Activated CD4-positive, alpha-beta T cell treated with anti-CD3 and anti-CD28 coated beads for 4 hours (primary cell): ENCODE measurements around the gene CELSR1.

Source experiments
- DNase-seq, 2 donors: peaks; one replicate each; pipeline ENCODE4 v3.0.0-alpha.2; 2020

Gene CELSR1

DNA sequence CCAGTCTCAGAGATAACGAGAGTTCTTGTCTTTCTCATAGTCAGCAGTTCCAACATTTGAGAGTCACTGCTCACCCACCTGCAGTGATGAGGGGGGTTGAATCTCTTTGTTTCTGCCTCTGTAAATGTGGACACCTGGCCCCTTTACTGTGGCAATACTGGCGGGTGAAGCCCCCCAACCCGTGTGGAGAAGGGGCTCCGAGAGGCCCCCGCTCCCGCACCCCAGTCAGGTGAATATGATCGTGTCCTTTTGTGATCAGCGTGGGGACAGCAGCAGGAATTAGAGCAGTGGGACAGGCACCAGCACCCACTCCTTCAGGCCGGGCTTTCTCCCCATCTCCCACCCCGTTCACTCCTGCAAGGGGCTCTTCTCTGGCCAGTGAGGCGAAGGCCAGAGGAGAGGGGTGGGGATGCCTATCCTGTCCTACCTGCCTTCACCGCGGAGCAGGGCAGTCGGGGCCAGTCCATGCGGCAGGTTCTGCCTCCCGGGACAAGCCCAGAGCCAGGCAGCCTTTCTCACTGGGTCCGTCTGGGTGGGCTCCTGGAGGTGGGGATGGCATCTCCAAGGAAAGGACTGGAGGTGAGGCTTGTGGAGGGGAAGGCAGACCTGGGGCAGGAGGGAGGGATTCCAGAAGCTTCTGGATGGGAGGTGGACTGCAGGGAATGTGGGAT, 12.7 kb upstream of the CELSR1 start:
- no peak for DNase-seq

- no peak for DNase-seq
Observed at GRCh38 chr22:46549563-46549840, 12.1 kb upstream of the CELSR1 start.

DNA sequence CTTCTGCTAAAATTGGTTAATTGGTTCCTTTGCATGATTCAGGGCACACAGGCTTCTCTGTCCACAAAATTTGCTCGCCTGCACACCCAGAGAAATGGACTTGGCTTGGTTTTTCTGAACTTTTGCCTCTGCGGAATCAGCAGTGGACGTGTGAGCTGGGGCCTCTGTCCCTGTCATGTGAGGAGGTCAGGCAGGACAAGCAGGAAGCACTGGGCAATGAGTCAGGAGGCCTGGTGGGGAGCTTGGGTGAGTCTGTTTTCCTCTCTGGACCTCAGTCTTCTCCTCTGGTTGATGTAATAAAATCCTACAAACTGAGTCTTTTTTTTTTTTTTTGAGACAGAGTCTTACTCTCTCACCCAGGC, 10.4 kb upstream of the CELSR1 start:
- DNase-seq, result no peak

GRCh38 chr22:46547179-46547882, 9.9 kb upstream of the CELSR1 start:
- no peak for DNase-seq

DNA sequence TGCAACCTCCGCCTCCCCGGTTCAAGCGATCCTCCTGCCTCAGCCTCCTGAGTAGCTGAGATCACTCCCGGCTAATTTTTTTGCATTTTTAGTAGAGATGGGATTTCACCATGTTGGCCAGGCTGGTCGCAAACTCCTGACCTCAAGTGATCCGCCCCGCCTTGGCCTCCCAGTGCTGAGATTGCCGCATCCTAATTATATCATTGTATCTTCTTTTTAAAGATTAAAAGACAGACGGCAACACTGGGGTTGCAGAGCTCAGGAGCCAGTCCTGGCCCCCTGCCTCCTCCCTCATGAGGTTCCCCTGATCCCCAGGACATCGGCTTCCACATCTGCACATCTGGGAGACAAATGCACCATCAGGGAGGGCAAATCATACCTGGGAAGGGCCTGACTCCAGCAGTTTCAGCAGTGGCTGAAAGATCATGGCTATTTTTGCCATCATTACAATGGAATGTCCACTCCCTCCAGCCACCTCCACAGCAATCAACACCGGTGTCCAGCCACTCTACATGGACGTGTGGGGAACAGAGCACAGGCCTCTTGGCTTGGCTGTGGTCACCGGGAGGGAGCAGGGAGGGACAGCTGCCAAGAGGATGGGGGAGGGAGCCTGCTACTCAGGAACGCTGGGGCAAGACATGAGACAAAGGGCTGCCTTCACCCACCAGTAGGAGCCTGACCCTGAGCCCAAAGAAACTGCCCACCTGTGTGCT, 9.2 kb upstream of the CELSR1 start:
- no peak for DNase-seq

DNA sequence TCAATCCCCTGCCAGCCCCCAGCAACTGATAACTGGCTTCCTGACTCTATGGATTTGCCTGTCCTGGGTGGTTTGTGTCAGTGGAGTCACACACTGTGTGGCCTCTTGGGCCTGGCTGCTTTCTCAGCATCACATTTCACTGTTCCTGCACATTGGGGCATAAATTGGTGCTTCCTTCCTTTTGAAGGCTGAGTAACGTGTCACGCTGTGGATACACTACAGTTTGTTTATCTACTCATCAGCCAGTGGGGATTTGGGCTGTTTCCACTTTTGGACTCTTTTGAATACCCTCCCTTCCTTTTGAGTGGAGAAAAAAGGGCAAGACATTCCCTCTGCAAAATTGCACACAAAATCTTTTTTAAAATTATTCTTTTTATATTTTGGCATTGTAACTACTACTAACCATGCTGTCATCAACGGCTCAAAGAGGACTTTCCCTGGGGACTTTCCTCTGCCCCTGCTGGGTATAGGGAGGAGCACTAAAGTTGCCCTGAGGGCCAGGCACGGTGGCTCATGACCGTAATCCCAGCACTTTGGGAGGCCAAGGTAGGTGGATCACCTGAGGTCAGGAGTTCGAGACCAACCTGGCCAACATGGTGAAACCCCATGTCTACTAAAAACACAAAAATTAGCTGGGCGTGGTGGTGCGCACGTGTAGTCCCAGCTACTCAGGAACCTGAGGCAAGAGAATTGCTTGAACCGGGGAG, 7.8 kb upstream of the CELSR1 start:
- DNase-seq, result no peak

GRCh38 chr22:46542011-46542985, 4.9 kb upstream of the CELSR1 start:
- DNase-seq, result peak; percentile 64 to 65

- DNase-seq, result no peak
Observed at GRCh38 chr22:46541536-46541935, 4.1 kb upstream of the CELSR1 start.

DNA sequence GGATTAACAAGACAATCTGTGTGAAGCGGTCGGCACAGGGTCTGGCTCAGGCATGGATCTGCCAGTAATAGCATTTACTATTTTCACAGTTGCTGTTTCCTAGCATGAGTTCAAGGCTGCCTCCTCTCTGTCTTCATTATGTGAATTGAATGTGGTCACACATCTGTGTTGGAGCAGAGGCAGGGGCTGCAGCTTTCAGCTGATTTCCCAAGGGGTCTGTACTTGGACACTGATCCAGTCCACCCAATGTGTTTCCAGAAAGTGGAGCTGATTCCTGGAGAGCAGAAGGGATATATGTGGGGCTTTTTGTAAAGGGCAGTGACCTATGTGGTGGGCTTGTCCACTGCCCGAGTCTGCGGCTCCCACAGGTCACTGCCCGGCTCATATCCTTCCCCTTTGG, 3.5 kb upstream of the CELSR1 start:
- no peak for DNase-seq

DNA sequence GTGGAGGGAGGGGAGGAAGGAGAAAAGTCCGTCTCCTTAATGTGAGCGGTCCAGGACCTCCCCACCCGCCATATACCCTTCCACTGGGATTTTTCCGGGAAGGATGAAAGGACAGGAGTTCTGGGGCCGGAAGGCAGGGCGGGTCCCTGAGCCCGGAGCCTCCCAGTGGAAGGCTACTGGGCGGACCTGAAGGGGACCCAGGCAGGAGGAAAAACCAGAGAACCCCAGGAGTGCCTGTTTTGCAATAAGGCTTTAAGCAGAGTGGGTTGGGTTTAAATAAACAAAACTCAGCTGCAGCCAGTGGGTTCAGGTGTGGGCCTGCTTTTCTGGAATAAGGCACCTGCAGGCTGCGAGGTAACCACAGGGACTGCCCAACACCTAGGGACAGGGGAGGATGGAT, 1.7 kb upstream of the CELSR1 start:
- no peak for DNase-seq

DNA sequence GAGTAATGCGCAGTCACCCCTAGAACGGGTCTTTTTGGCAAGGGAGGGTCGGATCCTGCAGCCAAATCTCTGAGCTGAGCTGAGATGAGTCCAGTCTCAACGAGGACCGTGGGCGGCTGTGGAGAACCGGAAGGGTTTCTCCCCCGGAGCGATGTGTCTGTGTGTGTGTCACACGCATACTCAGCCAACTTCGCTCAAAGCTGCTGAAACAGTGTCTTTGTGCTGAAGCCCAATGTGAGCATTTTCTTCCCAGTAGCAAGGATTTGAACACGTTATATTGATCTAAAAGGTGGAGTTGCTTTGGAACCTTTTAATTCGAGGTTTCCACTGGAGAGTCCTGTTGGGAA, 1.4 kb upstream of the CELSR1 start:
- DNase-seq, result peak in 1 of 2 donors; percentile 15

- no peak for DNase-seq
Observed at GRCh38 chr22:46537946-46538813, 760 bp upstream of the CELSR1 start.

GRCh38 chr22:46536537-46537224, 739 bp downstream of the CELSR1 start:
- no peak for DNase-seq

- no peak for DNase-seq
Observed at GRCh38 chr22:46535876-46536536, 1.4 kb downstream of the CELSR1 start.

- DNase-seq, result no peak
Observed at GRCh38 chr22:46534901-46535630, 2.4 kb downstream of the CELSR1 start.

DNA sequence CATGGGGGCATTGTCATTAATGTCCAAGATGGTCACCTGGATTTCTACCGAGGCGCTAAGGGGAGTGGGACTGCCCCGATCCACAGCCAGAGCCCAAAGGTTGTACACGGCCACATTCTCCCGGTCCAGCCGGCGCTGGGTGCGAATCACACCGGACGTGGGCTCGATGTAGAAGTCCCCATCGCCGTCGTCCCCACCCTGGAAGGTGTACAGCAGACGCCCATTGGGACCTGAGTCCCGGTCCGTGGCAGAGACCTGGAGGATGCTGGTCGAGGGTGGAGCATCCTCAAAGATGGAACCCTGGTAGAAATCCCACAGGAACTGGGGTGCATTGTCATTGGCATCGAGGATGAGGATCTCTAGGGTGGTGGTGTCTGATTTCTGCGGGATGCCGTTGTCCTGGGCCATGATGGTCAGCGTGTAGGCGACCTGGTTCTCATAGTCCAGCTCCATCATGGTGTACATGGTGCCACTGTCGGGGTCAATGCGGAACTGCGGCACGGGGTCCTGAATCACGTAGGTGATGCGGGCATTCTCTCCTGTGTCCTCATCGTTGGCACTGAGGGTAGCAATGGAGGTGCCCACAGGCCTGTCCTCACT, 3.1 kb downstream of the CELSR1 start:
- no peak for DNase-seq

DNA sequence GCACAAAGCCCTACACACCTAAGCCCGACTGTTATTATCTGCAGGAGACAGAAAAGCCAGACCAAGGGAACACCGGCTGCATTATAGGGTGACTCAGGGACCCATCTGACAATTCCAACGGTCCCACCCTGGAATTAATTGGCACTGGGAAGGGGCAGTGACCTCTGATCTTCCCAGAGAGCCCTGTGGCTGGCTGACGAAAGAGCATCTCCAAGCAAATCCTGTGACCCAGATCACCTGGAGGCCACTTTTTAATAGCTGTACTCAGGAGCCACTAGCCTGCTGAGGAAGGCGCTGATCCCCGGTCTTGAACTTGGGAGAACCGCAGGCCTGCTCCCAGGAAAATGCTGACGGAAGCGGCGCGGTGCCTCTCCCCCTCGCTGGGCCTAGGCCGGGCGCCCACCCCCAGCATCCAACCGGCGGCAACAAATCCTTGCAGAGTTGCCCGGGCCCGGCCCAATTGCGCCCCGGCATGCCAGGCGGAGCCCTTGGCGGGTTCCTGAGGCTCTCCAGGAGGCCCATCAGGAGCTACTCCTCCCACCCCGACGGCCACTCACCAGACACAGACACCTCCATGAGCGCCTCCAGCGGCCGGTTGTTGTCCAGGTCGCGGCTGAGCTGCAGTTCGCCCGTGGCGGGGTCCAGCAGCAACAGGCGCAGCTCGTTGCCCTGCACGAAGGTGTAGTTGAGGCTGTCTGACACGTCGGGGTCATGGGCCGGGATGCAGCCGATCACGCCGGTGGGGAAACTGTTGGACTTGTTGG, 4.2 kb downstream of the CELSR1 start:
- no peak for DNase-seq

- DNase-seq, result no peak
Observed at GRCh38 chr22:46532416-46532815, 5.0 kb downstream of the CELSR1 start.
